HuH-7.5 (cell line): Measurements from ENCODE around the gene PCED1B.

Experiments
- DNase-seq: peaks from one replicate; pipeline ENCODE4 v3.0.0; 2011; ENCODE audit warnings: low spot score

Gene PCED1B

GRCh38 chr12:47236109-47236714 is 156.8 kb downstream of the PCED1B start:
- DNase-seq = no peak

GRCh38 chr12:47237751-47238211 is 158.4 kb downstream of the PCED1B start:
- DNase-seq = no peak

DNA sequence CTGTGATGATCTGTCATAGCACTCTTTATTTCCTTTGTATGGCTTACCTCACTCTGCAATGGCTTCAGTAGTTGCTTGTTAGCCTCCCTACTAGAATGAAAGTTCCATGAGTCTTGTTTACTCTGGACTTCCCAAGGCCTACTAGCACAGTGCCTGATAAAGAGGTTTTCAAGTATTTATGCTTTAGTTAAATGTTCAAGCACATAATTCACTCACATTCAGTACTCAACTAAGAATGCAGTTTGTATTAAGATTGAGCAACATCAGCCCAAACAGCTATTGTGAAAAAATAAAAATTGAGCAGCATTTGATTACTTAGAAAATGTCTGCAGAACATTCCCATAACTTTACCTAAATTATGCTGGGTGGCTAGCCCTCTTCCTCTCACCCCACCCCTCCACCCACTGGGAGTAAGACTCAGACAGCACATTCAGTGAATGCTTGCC is 159.3 kb downstream of the PCED1B start:
- DNase-seq = no peak

GRCh38 chr12:47242426-47242825 is 163.0 kb downstream of the PCED1B start:
- no peak for DNase-seq

GRCh38 chr12:47244835-47245234 is 165.4 kb downstream of the PCED1B start:
- no peak for DNase-seq

DNA sequence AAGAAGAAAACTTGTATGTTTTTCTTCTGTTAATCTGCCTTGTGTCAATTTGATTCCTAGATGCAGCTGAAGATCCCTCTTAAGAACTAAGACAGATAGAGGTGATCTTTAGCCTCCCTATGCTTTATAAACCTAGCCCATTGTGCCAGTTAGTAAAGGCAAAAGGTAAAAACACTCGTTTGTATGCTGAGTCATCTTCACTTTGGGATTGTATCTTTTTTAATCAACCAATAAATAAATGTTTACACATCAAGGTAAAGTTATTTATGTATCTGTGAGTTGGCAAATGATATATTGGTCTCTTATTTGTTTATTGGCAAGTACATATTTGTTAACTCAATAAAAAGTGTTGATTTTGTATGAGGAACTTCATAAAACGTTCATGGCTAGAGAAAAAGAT is 166.2 kb downstream of the PCED1B start:
- DNase-seq = no peak

GRCh38 chr12:47247418-47247817 is 168.0 kb downstream of the PCED1B start:
- DNase-seq = no peak

DNA sequence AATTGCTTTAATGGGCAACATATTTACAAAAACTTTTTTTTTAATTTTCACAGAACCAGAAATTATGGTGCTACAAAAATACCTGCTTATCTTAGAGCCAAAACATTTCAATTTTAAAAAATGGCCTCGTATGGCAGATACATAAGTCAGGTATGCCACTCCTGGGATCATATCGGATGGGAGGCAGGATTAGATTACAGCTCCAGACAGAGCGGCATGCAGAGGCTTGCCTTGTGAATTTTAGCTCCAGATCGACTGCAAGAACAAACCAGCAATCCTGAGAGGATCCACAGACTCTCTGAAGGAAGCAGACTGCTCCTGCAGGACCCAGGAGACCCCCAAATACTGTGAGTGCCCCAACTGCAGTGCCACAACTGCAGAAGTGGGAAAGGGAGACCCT is 169.7 kb downstream of the PCED1B start:
- DNase-seq = no peak

- no peak for DNase-seq
These were observed 170.4 kb downstream of the PCED1B start for GRCh38 chr12:47249719-47250357.

DNA sequence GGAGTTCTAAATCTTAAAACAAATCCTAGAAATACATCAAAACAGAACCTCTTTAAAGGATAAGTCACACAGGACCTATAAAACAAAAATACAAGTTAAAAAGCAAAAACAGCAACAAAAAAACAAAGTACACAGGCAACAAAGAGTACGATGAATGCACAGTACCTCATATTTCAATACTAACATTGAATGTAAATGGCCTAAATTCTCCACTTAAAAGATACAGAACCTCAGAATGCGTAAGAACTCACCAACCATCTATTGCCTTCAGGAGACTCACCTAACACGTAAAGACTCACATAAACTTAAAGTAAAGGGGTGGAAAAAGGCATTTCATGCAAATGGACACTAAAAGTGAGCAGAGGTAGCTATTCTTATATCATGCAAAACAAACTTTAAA is 172.5 kb downstream of the PCED1B start:
- no peak for DNase-seq

DNA sequence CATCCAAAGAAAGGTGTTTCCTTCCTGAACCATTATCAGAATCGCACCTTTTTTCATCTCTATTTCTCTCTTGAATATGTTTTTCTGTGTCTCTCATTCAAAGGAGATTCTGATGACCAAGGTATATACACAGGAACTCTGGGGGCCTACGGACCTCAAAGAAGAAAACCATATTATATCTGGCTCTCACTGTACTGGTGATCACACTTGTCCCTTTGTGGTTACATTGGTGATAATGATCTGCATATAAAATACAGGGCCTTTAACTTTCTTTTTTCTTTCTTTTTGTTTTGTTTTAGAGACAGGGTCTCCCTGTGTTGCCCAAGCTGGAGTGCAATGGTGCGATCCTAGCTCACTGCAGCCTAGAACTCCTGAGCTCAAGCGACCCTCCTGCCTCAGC is 185.5 kb downstream of the PCED1B start:
- DNase-seq = no peak

GRCh38 chr12:47265391-47265790 is 186.0 kb downstream of the PCED1B start:
- DNase-seq = no peak

GRCh38 chr12:47267571-47267970 is 188.2 kb downstream of the PCED1B start:
- no peak for DNase-seq

GRCh38 chr12:47268501-47269454 is 189.4 kb downstream of the PCED1B start:
- DNase-seq = no peak

GRCh38 chr12:47269916-47270315 is 190.5 kb downstream of the PCED1B start:
- DNase-seq = no peak

GRCh38 chr12:47270782-47271664 is 191.6 kb downstream of the PCED1B start:
- no peak for DNase-seq

DNA sequence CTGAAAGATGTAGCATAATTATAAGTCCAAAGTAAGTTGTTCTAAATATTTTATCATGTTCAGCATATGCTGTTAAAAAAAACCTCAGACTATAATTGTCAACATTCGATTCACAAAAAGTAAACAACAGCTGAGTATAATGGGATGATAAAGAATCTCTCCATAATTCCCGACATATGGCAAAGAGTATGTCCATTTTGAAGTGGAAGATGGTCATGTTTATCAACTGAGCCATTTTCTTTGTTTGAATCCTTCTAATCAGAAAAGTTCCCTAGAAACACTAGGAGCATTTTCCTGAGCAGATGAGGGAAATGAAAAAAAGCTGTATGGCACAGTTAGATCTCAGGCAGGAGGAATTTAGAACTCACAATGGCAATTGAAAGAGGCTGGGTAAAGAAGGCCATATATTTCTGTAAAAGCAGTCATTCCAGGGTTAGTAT is 192.4 kb downstream of the PCED1B start:
- no peak for DNase-seq

GRCh38 chr12:47272412-47273190 is 193.2 kb downstream of the PCED1B start:
- DNase-seq = no peak

DNA sequence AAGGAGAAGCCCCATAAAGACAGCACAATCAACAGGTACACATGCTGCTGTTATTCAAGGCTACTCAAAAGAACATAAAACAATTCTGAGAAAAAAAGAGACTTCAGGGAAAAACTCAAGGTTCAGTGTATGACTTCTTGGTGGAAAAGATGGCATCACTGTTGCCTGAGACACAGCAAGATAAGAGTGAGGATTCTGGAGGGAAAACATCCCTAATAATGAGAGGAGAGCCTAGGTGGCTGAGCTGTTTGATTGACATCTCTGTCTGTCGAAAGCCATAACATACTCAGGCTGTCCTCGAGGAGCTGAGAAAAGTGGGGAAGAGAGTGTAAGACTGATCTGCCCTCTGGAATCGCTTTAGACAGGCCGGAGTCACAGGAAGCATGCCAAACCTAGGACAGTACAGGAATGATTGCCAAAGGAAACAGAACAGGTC is 193.8 kb downstream of the PCED1B start:
- DNase-seq = no peak

GRCh38 chr12:47274760-47275159 is 195.3 kb downstream of the PCED1B start:
- DNase-seq = no peak

DNA sequence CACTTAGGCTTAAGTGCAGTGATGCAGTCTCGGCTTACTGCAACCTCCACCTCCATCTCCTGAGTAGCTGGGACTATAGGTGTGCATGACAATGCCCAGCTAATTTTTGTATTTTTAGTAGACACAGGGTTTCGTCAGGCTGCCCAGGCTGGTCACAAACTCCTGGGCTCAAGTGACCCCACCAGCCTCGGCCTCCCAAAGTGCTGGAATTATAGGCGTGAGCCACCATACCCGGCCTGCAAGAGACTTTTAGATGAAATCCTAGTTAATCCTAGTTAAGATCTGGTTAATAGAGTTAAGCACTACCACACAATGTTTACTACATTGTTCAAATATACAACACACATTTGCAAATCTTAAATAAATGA is 196.8 kb downstream of the PCED1B start:
- no peak for DNase-seq
